ENCODE results near the gene UBQLNL. TPM values are rescaled to one million over a fixed set of nuclear protein-coding genes. Genes with fewer than 3 reads are reported as not detected.

Gene UBQLNL
- total and polyA plus RNA-seq, 10 of the 15 experiments (the other 5 are each of a cell fraction or from before 2014, with no cell fraction given) = 0.13 to 1.6 (median 0.37) TPM

DNA sequence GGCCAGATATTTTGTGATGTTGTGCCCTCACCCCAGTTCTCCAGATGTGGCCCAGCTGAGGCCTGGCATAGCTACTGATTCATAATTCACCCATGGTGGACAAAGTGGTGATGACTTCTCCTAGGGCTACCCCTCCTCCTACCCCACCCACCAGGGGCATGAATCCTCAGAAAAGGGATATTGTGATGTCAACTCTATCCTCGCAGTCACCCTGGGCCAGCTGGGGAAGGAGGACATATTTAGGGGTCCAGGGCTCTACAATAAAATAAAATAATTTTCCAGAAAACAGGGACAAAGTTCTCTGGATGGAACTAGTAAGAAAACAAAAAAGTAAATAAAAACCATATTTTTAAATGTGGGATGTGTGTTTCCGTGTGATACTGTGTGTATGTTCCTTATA lies at the start of gene UBQLNL (continued):
- TF ChIP-seq STAT3 (IDR thresholded peaks at IDR 0.05; ENCODE audit: low read depth, low read length) = no peak
- no peak for TF ChIP-seq GATAD2B (conservative IDR thresholded peaks at IDR 0.05; ENCODE audit: low read depth)
- no peak for TF ChIP-seq TAF1 (IDR thresholded peaks at IDR 0.05; ENCODE audit: borderline replicate concordance, low read depth, low read length)
- TF ChIP-seq CEBPB (IDR thresholded peaks at IDR 0.05; ENCODE audit: borderline replicate concordance in 1 of 2, low read depth in 2 of 2, low read length in 2 of 2) = no peak
- TF ChIP-seq CHD1 (IDR thresholded peaks at IDR 0.05; ENCODE audit: low read depth, low read length) = no peak
- no peak for TF ChIP-seq BRCA1 (IDR thresholded peaks at IDR 0.05; ENCODE audit: low read depth, low read length)
- TF ChIP-seq MYC (IDR thresholded peaks at IDR 0.05; ENCODE audit: insufficient read depth, insufficient read length, insufficient replicate concordance, low read length, severe bottlenecking) = no peak

DNA sequence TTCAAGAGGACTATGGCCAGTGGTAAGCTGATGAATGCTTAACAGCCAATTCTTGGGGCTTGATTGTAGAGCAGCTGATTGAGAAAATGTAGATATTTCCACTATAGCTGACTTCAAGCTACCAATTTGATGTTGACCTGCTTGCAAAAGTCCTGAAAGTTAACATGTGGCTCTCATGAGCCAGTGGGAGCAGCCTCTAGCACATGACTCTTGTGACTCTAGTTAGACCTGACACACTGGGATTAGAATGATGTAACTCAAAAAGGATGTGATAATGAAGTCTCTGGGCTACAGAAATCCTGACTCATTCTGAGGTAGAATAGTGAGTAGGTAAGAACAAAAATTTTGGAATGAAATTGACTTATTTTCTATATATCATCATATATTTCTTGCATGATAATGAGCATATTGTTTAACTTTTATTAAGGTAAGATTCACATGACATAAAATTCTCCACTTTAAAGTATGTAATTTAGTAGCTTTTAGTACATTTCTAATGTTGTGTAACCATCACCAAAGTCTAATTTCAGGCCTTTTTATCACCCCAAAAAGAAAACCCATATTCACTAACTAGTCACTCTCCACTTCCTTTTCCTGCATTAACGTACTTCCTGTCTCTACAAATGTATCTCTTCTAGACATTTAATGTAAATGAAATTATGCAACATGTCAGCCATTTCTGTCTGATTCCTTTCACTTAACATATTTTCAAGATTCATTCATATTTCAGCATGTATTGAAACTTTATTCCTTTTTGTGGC lies 47.9 kb upstream of the UBQLNL start:
- H3K4me1 ChIP-seq (ENCODE audit: control insufficient read depth, insufficient read depth, low read length) = no peaks in the 10 kb centered on the region
- H3K9me3 ChIP-seq (replicated peaks; ENCODE audit: control insufficient read depth, insufficient read depth, low read length) = no peaks in the 10 kb centered on the region
- ChIA-PET SMC1A (ENCODE audit: uncharacterized antibody, unreplicated experiment) (no interaction called here), CTCF (interaction anchor here (1.0 kb wide), 1 partner anchor 9 kb away, joined by 3 read pairs; no protein-coding TSS in a partner anchor), POLR2A (no interaction called here), RAD21 (ENCODE audit: unreplicated experiment) (no interaction called here)
- H4K20me1 ChIP-seq (ENCODE audit: control insufficient read depth, insufficient read depth) = no peaks in the 10 kb centered on the region
- 0 out of 2 replicates have a peak, but pooled peaks have one; percentile 25 for TF ChIP-seq GABPA (IDR thresholded peaks at IDR 0.05; ENCODE audit: low read depth)
- TF ChIP-seq, protein P1, sequence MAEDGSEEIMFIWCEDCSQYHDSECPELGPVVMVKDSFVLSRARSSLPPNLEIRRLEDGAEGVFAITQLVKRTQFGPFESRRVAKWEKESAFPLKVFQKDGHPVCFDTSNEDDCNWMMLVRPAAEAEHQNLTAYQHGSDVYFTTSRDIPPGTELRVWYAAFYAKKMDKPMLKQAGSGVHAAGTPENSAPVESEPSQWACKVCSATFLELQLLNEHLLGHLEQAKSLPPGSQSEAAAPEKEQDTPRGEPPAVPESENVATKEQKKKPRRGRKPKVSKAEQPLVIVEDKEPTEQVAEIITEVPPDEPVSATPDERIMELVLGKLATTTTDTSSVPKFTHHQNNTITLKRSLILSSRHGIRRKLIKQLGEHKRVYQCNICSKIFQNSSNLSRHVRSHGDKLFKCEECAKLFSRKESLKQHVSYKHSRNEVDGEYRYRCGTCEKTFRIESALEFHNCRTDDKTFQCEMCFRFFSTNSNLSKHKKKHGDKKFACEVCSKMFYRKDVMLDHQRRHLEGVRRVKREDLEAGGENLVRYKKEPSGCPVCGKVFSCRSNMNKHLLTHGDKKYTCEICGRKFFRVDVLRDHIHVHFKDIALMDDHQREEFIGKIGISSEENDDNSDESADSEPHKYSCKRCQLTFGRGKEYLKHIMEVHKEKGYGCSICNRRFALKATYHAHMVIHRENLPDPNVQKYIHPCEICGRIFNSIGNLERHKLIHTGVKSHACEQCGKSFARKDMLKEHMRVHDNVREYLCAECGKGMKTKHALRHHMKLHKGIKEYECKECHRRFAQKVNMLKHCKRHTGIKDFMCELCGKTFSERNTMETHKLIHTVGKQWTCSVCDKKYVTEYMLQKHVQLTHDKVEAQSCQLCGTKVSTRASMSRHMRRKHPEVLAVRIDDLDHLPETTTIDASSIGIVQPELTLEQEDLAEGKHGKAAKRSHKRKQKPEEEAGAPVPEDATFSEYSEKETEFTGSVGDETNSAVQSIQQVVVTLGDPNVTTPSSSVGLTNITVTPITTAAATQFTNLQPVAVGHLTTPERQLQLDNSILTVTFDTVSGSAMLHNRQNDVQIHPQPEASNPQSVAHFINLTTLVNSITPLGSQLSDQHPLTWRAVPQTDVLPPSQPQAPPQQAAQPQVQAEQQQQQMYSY (CRISPR knock-in tag; IDR thresholded peaks at IDR 0.05) = no peak
- H3K79me2 ChIP-seq (ENCODE audit: control insufficient read depth, insufficient read depth, low read length) = no peaks in the 10 kb centered on the region
- H3K27me3 ChIP-seq (replicated peaks in 1 of 2; ENCODE audit: control insufficient read depth in 2 of 2, insufficient read depth in 2 of 2, low read length in 1 of 2) = no peaks in the 10 kb centered on the region
- H3K9ac ChIP-seq (ENCODE audit: control insufficient read depth, insufficient read depth, low read length) = no peak overlapping the region
- in situ Hi-C loops (cut with MboI) (no loop called here), intact Hi-C loops (cut with micrococcal nuclease; ENCODE audit: unreplicated experiment) (no loop called here)
- no peak overlapping the region for H2AFZ ChIP-seq (ENCODE audit: control insufficient read depth, low read depth, low read length)
- H3K4me3 ChIP-seq = no peak overlapping the region
- no peak overlapping the region for H3K27ac ChIP-seq (ENCODE audit: control insufficient read depth, insufficient read depth)
- no peaks in the 10 kb centered on the region for H3K36me3 ChIP-seq (ENCODE audit: control insufficient read depth in 2 of 2, insufficient read depth in 2 of 2, low read length in 1 of 2)
- 0% methylated on average over 1 of the region's 1 CpG for WGBS (ENCODE audit: insufficient coverage, insufficient replicate concordance, low lambda C conversion rate, missing lambda C conversion rate)
- no TSS peak for BruUV-seq (replicated peaks)
- ATAC-seq (no peak), DNase-seq (ENCODE audit: low read depth, low spot score) (no peak), FAIRE-seq (no peak)
- H3K4me2 ChIP-seq (ENCODE audit: control insufficient read depth, insufficient read depth) = no peak overlapping the region
